Measurements from ENCODE around the gene MLF2.

GRCh38 chr12:6772331-6772695 lies 19.4 kb upstream of the MLF2 start, which contains the start of gene LAG3:
- TF ChIP-seq NONO (IDR thresholded peaks at IDR 0.05; ENCODE audit: low read depth in 2 of 2, low read length in 1 of 2), result no peak
- no peak for TF ChIP-seq TAF15 (IDR thresholded peaks at IDR 0.05; ENCODE audit: low read depth, low read length)
- no peak for TF ChIP-seq CTCF (IDR thresholded peaks at IDR 0.05 in 2 of 3, conservative IDR thresholded peaks at IDR 0.05 in 1 of 3; ENCODE audit: insufficient read depth in 2 of 3, low read depth in 1 of 3, low read length in 3 of 3)
- no peak for TF ChIP-seq TCF7 (IDR thresholded peaks at IDR 0.05; ENCODE audit: borderline replicate concordance)
- TF ChIP-seq PREB (CRISPR knock-in tag; IDR thresholded peaks at IDR 0.05), result no peak
- no peak for TF ChIP-seq CEBPB (tag; IDR thresholded peaks at IDR 0.05)
- no peak for TF ChIP-seq SMAD4 (CRISPR knock-in tag; conservative IDR thresholded peaks at IDR 0.05)
- TF ChIP-seq CHD2 (IDR thresholded peaks at IDR 0.05; ENCODE audit: low read depth, low read length), result no peak
- no peak for TF ChIP-seq EZH2 (IDR thresholded peaks at IDR 0.05; ENCODE audit: borderline replicate concordance, low read depth, low read length)
- TF ChIP-seq POLR2AphosphoS5 (IDR thresholded peaks at IDR 0.05; ENCODE audit: control insufficient read depth, insufficient read depth, low read depth, low read length), result no peak
- TF ChIP-seq JUND (IDR thresholded peaks at IDR 0.05; ENCODE audit: borderline replicate concordance, low read depth, low read length), result no peak
- TF ChIP-seq JUND (tag; IDR thresholded peaks at IDR 0.05; ENCODE audit: borderline replicate concordance, low read depth, low read length), result no peak

All from K562 (cell line).